Panc1 (cell line): ENCODE results near the gene ELOVL4.
A peak's percentile ranks its signal among the peaks of the same experiment; 100 is the strongest.

ENCODE experiments used
- CTCF ChIP-seq: fragments of 450-650 bp; IDR thresholded peaks from 2 replicates; pipeline ENCODE4 v1.5.1; 2017; ENCODE audit warnings: mild to moderate bottlenecking
- POLR2AphosphoS5 ChIP-seq: IDR thresholded peaks from 2 replicates; pipeline ENCODE4 v1.6.1; 2012; ENCODE audit warnings: mild to moderate bottlenecking, low read depth, low read length, moderate library complexity
- SIN3A ChIP-seq: IDR thresholded peaks from 2 replicates; pipeline ENCODE4 v1.6.1; 2012; ENCODE audit warnings: low read depth, mild to moderate bottlenecking, low read length, moderate library complexity, borderline replicate concordance; ENCODE audit not compliant: insufficient read depth
- TCF7L2 ChIP-seq: IDR thresholded peaks from 2 replicates; pipeline ENCODE4 v1.6.1; 2011; ENCODE audit warnings: mild to moderate bottlenecking, low read depth, low read length, inconsistent platforms
- TF ChIP-seq, protein P1 (sequence below), 2 experiments: IDR thresholded peaks; 2 replicates each; pipeline ENCODE4 v1.6.1; 2011 to 2012; ENCODE audit warnings: low read depth in 2 of 2, control low read depth in 1 of 2, low read length in 1 of 2, mild to moderate bottlenecking in 1 of 2, moderate library complexity in 1 of 2; ENCODE audit not compliant: insufficient read depth in 1 of 2

DNA sequence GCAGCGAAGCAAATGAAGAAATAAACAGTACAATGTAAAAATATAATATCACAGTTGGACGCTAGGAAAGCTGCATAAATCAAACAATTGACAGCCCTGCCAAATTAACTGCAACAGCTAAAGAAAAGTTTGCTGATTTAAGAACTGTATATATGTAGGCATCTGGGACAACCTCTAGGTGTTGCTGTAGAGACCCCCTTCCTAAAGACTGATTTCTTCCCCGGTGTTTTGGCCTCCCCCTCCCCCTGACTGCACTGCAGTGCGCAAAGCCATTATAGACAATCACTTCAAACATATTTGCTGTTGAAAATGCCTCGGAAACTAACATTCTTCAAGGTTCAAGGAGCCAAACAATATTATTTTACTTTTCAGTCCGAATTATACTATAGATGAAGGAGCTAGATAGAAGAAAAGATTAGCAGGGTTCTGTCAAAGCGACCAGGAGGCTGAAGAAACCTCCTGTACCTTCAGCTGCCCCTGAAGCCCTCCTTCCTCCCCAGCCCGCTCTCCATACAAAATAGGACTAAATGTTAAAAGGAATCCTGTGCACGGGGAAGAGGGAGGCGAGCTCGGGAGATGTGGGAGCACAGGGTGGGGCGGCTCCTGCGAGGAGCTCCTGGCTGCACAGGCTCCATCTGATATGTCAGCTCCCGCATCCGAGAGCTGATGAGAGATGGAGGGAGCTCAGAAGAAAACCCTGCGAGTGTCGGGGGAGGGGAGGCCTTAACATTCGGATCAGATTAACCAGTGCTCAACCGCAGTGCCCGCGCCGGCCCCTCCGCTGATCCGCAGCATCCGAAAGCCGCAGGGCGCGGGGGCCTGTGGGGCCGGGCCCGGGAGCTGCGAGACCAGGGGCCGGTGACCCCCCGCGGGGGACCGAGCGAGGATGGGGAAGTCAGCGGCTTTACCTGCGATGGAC lies 822 bp downstream of the ELOVL4 start:
- TF ChIP-seq CTCF (peak; percentile 36; the same call in 1 of the 2 replicates), TCF7L2 (no peak), POLR2AphosphoS5 (no peak), SIN3A (no peak)
- TF ChIP-seq, protein P1, sequence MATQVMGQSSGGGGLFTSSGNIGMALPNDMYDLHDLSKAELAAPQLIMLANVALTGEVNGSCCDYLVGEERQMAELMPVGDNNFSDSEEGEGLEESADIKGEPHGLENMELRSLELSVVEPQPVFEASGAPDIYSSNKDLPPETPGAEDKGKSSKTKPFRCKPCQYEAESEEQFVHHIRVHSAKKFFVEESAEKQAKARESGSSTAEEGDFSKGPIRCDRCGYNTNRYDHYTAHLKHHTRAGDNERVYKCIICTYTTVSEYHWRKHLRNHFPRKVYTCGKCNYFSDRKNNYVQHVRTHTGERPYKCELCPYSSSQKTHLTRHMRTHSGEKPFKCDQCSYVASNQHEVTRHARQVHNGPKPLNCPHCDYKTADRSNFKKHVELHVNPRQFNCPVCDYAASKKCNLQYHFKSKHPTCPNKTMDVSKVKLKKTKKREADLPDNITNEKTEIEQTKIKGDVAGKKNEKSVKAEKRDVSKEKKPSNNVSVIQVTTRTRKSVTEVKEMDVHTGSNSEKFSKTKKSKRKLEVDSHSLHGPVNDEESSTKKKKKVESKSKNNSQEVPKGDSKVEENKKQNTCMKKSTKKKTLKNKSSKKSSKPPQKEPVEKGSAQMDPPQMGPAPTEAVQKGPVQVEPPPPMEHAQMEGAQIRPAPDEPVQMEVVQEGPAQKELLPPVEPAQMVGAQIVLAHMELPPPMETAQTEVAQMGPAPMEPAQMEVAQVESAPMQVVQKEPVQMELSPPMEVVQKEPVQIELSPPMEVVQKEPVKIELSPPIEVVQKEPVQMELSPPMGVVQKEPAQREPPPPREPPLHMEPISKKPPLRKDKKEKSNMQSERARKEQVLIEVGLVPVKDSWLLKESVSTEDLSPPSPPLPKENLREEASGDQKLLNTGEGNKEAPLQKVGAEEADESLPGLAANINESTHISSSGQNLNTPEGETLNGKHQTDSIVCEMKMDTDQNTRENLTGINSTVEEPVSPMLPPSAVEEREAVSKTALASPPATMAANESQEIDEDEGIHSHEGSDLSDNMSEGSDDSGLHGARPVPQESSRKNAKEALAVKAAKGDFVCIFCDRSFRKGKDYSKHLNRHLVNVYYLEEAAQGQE (IDR thresholded peaks at IDR 0.05; ENCODE audit: insufficient read depth in 1 of 2, low read depth in 2 of 2, low read length in 1 of 2) = no peak
